Neural progenitor cell (in vitro differentiated cells): ENCODE results near the gene COL23A1.

Source experiments
- EZH2 ChIP-seq: fragments of 200-600 bp; sonication (generic); IDR thresholded peaks from 2 replicates; pipeline ENCODE4 v1.6.1; 2017; ENCODE audit warnings: antibody characterized with exemption, mild to moderate bottlenecking, moderate library complexity
- EZH2phosphoT487 ChIP-seq: fragments of 200-600 bp; sonication (generic); IDR thresholded peaks from 2 replicates; pipeline ENCODE4 v1.6.1; 2017; ENCODE audit warnings: antibody characterized with exemption
- TF ChIP-seq, protein P1 (sequence below): fragments of 200-600 bp; sonication (generic); IDR thresholded peaks from 2 replicates; pipeline ENCODE4 v1.5.1; 2017; ENCODE audit warnings: antibody characterized with exemption, mild to moderate bottlenecking

DNA sequence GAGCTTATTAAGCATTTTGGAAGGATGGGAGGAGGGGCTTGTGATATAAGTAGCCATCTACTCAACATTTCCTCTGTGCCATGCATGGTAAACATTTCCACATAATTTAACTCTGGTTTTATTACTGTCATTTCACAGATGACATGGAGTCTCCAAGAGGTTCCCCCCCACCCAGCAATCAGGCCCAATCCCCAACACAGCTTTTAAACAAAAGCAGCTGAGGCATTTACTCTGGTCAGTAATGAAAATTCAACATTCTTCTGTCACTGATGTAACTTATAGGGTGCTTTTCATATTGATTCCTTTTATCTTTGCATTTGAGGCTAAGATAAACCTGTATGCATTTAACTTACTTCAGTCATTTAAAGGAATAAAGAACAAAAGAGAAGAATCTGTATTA lies 128.1 kb downstream of the COL23A1 start:
- TF ChIP-seq EZH2phosphoT487 (no peak), EZH2 (no peak)
- TF ChIP-seq, protein P1, sequence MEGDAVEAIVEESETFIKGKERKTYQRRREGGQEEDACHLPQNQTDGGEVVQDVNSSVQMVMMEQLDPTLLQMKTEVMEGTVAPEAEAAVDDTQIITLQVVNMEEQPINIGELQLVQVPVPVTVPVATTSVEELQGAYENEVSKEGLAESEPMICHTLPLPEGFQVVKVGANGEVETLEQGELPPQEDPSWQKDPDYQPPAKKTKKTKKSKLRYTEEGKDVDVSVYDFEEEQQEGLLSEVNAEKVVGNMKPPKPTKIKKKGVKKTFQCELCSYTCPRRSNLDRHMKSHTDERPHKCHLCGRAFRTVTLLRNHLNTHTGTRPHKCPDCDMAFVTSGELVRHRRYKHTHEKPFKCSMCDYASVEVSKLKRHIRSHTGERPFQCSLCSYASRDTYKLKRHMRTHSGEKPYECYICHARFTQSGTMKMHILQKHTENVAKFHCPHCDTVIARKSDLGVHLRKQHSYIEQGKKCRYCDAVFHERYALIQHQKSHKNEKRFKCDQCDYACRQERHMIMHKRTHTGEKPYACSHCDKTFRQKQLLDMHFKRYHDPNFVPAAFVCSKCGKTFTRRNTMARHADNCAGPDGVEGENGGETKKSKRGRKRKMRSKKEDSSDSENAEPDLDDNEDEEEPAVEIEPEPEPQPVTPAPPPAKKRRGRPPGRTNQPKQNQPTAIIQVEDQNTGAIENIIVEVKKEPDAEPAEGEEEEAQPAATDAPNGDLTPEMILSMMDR, result no peak
